ENCODE results near the gene OR4S2.

Gene OR4S2

DNA sequence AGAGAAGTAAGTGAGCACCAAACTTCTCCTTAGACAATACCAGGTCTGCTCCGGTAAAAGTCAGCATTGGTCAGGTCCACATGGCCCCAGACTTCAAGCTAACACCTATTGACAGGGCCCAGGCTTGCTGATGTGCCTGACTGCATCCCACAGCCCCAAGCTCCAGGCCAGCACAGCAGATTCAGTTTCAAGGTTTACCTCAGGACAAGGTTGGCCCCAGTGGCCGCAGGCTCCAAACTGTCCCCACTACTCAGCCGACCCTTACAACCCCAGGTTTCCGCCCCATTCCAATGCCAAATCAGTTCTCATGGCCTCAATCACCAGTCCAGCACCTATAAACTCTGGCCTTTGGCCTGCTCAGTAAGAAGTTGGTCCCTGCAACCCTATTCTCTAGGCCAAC is 53.3 kb downstream of the OR4S2 start:
- no peak for DNase-seq
- H3K9me3 Mint-ChIP-seq, result peaks cover 65% of the 10 kb centered on the region
- no peaks in the 10 kb centered on the region for H3K36me3 Mint-ChIP-seq (ENCODE audit: low read depth)

More for the DNA sequence above, 53.3 kb downstream of the OR4S2 start:
- H3K4me1 Mint-ChIP-seq, result no peaks in the 10 kb centered on the region
- no peak for TF ChIP-seq CTCF (IDR thresholded peaks at IDR 0.05)
- no peak overlapping the region for H3K27ac Mint-ChIP-seq
- no peak overlapping the region for H3K4me3 Mint-ChIP-seq
- H3K27me3 Mint-ChIP-seq (ENCODE audit: low read depth, poor library complexity), result peaks cover 3% of the 10 kb centered on the region
